ENCODE measurements around the gene AP2A1. TPM values are rescaled to one million over a fixed set of nuclear protein-coding genes. Genes with fewer than 3 reads are reported as not detected.

AP2A1 gene
- total and polyA plus RNA-seq, 4 donors, result 31.5 to 87.2 (median 54.4) TPM

DNA sequence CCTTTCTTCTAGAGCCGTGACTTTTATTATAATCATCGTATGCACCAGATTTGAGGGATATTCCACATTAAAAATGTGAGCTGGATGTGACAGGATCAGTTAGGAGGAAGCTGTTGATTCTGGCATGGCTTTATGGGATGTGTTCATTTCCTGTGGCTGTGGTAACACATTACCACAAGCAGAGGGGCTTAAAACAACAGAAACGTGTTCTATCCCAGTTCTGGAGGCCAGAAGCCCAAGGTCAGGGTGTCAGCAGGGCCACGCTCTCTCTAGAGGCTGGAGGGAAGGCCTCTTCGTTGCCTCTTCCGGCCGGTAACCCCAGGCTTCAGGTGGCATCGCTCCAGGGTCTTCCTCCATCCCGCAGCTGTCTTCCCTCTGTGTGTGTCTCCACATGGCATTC, 65.8 kb downstream of the AP2A1 start:
- no peak overlapping the region for H3K9ac ChIP-seq (ENCODE audit: insufficient read depth in 1 of 2, low read length in 2 of 2)
- no peaks in the 10 kb centered on the region for H3K27me3 ChIP-seq (ENCODE audit: control insufficient read depth in 3 of 3, insufficient read depth in 3 of 3, low read length in 2 of 3)
- H3K4me1 ChIP-seq (ENCODE audit: control insufficient read depth in 5 of 5, insufficient read depth in 5 of 5, low read length in 5 of 5), result no peaks in the 10 kb centered on the region
- H3K36me3 ChIP-seq (ENCODE audit: control insufficient read depth in 4 of 4, insufficient read depth in 4 of 4, low read length in 4 of 4), result peaks cover 11 to 82% (median 43%) of the 10 kb centered on the region in 4 donors
- H3K4me3 ChIP-seq, result no peak overlapping the region
- 34 to 71% methylated on average over 9 of the region's 9 CpGs for WGBS, 2 donors
- peak overlapping the region in 1 of 2 donors; percentile 9 for H3K27ac ChIP-seq (ENCODE audit: low read depth in 1 of 2, low read length in 1 of 2)
- TF ChIP-seq, protein P1, sequence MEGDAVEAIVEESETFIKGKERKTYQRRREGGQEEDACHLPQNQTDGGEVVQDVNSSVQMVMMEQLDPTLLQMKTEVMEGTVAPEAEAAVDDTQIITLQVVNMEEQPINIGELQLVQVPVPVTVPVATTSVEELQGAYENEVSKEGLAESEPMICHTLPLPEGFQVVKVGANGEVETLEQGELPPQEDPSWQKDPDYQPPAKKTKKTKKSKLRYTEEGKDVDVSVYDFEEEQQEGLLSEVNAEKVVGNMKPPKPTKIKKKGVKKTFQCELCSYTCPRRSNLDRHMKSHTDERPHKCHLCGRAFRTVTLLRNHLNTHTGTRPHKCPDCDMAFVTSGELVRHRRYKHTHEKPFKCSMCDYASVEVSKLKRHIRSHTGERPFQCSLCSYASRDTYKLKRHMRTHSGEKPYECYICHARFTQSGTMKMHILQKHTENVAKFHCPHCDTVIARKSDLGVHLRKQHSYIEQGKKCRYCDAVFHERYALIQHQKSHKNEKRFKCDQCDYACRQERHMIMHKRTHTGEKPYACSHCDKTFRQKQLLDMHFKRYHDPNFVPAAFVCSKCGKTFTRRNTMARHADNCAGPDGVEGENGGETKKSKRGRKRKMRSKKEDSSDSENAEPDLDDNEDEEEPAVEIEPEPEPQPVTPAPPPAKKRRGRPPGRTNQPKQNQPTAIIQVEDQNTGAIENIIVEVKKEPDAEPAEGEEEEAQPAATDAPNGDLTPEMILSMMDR (IDR thresholded peaks at IDR 0.05; ENCODE audit: control extremely low read depth, extremely low read depth), result no peak
- ATAC-seq (ENCODE audit: insufficient read depth, low FRiP score) (no peak), DNase-seq (no peak)
- no peaks in the 10 kb centered on the region for H3K9me3 ChIP-seq (ENCODE audit: control insufficient read depth in 4 of 4, insufficient read depth in 3 of 4, low read length in 3 of 4)

DNA sequence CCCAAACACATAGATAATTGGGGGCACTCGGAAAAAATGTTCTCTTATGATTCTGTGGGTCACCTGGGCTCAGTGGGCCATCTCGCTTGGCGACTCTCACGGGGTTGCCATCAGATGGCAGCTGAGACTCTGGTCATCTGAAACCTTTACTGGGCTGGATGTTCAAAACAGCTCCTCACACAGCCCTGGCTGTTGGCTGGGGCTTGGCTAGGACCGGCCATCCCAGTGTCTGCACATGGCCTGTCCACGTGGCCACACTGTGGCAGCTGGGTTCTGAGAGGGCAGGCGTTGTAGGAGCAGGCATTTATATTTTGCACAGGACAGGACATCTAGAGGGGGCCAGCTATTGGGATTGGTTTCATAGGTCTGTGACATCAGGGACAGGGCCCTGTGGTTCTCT, 66.8 kb downstream of the AP2A1 start:
- Histone ChIP-seq H3K36me3 (ENCODE audit: control insufficient read depth in 4 of 4, insufficient read depth in 4 of 4, low read length in 4 of 4) (peaks cover 11 to 80% (median 47%) of the 10 kb centered on the region in 4 donors), H3K9ac (ENCODE audit: insufficient read depth in 1 of 2, low read length in 2 of 2) (no peak overlapping the region), H3K27ac (ENCODE audit: low read depth in 1 of 2, low read length in 1 of 2) (no peak overlapping the region), H3K4me3 (no peak overlapping the region), H3K9me3 (ENCODE audit: control insufficient read depth in 4 of 4, insufficient read depth in 3 of 4, low read length in 3 of 4) (no peaks in the 10 kb centered on the region), H3K27me3 (ENCODE audit: control insufficient read depth in 3 of 3, insufficient read depth in 3 of 3, low read length in 2 of 3) (no peaks in the 10 kb centered on the region), H3K4me1 (ENCODE audit: control insufficient read depth in 5 of 5, insufficient read depth in 5 of 5, low read length in 5 of 5) (peaks cover 0 to 4% (median 0%) of the 10 kb centered on the region in 5 donors)
- TF ChIP-seq, protein P1 (IDR thresholded peaks at IDR 0.05; ENCODE audit: control extremely low read depth, extremely low read depth), result no peak
- ATAC-seq (ENCODE audit: insufficient read depth, low FRiP score) (no peak), DNase-seq (no peak)
- WGBS, 2 donors, result 95 to 98% methylated on average over 7 of the region's 7 CpGs

DNA sequence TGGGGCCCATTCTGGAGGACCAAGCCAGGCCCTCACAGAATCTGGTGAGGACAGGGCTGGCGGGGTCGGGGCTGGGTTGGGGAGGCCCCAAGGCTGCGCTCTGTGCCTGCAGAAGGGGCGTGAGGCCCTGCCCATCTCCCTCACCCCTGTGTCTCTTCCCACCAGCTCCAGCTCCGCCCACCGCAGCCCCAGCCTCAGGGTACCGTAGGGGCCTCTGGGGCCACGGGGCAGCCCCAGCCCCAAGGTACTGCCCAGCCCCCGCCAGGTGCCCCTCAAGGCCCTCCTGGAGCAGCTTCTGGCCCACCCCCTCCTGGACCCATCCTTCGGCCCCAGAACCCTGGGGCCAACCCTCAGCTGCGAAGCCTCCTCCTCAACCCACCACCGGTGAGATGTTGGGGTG, 68.8 kb downstream of the AP2A1 start:
- Histone ChIP-seq H3K36me3 (ENCODE audit: control insufficient read depth in 4 of 4, insufficient read depth in 4 of 4, low read length in 4 of 4) (peaks cover 15 to 74% (median 56%) of the 10 kb centered on the region in 4 donors), H3K9me3 (ENCODE audit: control insufficient read depth in 4 of 4, insufficient read depth in 3 of 4, low read length in 3 of 4) (no peaks in the 10 kb centered on the region), H3K4me3 (no peak overlapping the region), H3K27me3 (ENCODE audit: control insufficient read depth in 3 of 3, insufficient read depth in 3 of 3, low read length in 2 of 3) (no peaks in the 10 kb centered on the region), H3K4me1 (ENCODE audit: control insufficient read depth in 5 of 5, insufficient read depth in 5 of 5, low read length in 5 of 5) (peaks cover 0 to 19% (median 0%) of the 10 kb centered on the region in 5 donors), H3K27ac (ENCODE audit: low read depth in 1 of 2, low read length in 1 of 2) (no peak overlapping the region), H3K9ac (ENCODE audit: insufficient read depth in 1 of 2, low read length in 2 of 2) (no peak overlapping the region)
- WGBS, 2 donors, result 98 to 100% methylated on average over 12 of the region's 12 CpGs
- ATAC-seq (ENCODE audit: insufficient read depth, low FRiP score) (no peak), DNase-seq (no peak)
- TF ChIP-seq, protein P1 (IDR thresholded peaks at IDR 0.05; ENCODE audit: control extremely low read depth, extremely low read depth), result no peak
